PC-3 (cell line): Measurements from ENCODE around the gene ABLIM2.

ENCODE experiments used
- EZH2 ChIP-seq: fragments of 300-600 bp; sonication (generic); IDR thresholded peaks from one replicate; pipeline ENCODE4 v1.6.1; 2017; ENCODE audit warnings: antibody characterized with exemption, mild to moderate bottlenecking, low read length; ENCODE audit not compliant: unreplicated experiment
- TF ChIP-seq, protein P1 (sequence below): fragments of 300-600 bp; sonication (generic); conservative IDR thresholded peaks from 2 replicates; pipeline ENCODE4 v1.5.1; 2017; ENCODE audit warnings: antibody characterized with exemption, low read depth, mild to moderate bottlenecking, low read length

DNA sequence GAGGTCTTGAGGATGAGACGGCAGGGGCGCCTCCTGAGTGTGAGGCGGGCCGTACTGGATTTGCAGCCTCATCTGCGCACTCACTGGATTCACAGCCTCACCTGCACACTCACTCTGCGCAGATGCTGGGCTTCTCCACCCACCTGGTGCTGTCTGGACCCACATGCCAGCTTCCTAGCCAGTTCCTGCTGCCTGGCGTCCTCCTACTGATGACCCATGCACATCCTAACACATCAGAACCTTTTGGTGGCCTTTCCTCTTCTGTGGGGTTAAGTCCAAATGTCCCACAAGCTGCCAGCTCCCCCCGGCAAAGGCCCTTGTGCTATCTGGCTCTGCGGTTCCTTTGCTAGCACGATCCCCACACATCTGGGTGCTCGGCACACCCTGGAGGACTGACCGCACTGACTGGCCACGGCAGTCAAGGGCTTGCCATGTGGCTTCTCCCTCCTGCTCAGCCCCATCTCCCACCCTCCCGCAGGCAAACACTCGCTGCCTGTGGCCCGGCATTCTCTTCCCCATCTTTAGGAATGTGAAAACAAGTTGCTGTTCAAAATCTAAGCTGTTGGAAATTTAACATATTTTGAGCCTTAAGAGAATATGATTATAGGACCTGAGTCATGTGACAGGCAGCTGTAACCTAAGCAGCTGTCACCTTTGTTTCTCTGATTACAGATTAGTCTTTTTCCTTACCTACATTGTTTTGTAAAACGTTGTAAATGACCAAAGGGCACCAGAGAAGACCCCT is 179.5 kb downstream of the ABLIM2 start:
- no peak for TF ChIP-seq EZH2
- TF ChIP-seq, protein P1, sequence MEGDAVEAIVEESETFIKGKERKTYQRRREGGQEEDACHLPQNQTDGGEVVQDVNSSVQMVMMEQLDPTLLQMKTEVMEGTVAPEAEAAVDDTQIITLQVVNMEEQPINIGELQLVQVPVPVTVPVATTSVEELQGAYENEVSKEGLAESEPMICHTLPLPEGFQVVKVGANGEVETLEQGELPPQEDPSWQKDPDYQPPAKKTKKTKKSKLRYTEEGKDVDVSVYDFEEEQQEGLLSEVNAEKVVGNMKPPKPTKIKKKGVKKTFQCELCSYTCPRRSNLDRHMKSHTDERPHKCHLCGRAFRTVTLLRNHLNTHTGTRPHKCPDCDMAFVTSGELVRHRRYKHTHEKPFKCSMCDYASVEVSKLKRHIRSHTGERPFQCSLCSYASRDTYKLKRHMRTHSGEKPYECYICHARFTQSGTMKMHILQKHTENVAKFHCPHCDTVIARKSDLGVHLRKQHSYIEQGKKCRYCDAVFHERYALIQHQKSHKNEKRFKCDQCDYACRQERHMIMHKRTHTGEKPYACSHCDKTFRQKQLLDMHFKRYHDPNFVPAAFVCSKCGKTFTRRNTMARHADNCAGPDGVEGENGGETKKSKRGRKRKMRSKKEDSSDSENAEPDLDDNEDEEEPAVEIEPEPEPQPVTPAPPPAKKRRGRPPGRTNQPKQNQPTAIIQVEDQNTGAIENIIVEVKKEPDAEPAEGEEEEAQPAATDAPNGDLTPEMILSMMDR = no peak
